ENCODE results near the gene NPBWR2.

DNA sequence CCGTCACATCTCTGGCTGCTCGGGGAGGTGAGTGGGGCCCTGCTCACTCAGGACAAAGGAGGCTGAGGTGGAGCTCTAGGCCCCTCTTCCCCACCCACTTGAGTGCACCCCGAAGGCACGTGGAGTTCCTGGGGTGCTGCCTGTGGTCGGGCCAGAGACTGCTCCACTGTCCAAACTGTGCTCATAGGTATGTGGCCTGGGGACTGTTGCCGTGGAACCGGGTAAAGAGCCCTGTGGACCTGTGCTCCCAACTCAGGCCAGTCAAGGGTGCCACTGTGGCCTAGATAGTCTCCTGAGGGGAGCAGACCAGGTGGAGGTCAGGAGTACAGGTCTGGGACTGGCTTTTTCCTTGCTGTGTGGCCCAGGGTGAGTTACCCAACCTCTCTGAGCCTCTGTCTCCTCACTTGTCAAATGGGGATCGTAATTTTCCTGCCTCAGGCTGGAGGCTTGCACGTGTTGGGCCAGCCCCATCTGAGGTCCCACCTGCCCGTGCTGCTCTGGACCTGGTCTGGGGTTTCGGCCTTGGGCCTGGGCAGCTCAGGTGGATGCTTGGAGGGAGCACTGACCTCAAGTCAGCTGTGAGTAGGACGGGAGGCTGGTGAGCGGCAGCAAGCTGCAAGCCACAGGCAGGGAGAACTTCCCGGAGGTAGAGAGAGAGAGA lies 12.4 kb upstream of the NPBWR2 start:
- TF ChIP-seq CTCF (IDR thresholded peaks at IDR 0.05; ENCODE audit: insufficient read depth, low read length), result no peak
- no peak for TF ChIP-seq REST (IDR thresholded peaks at IDR 0.05; ENCODE audit: insufficient replicate concordance, low read depth)
- TF ChIP-seq GABPA (IDR thresholded peaks at IDR 0.05; ENCODE audit: low read depth), result no peak
- TF ChIP-seq POLR2AphosphoS5 (IDR thresholded peaks at IDR 0.05; ENCODE audit: low read depth), result no peak

Data from HL-60 (cell line).